Activated T-helper 17 cell treated with anti-CD3 and anti-CD28 coated beads, Interleukin-2, amount 50 U/mL, for 72 hours (primary cell): ENCODE results near the gene DNMBP. TPM values are rescaled to one million over a fixed set of nuclear protein-coding genes. Genes with fewer than 3 reads are reported as not detected.
"Not testable (repeated sequence)": the region's sequence is repeated elsewhere in the genome, so short reads cannot be mapped to it uniquely, and the experiment has no call there.

Experiments
- ATAC-seq: fragments of 150-1000 bp; cut with Tn5 transposase; replicated peaks from 2 replicates; pipeline ENCODE4 v1.10.0; 2021; ENCODE audit warnings: mild to moderate bottlenecking, moderate library complexity
- H3K27ac Mint-ChIP-seq: one replicate; pipeline ENCODE4 v1.8.0; 2022; ENCODE audit warnings: mixed read lengths
- H3K27me3 Mint-ChIP-seq: one replicate; pipeline ENCODE4 v1.8.0; 2022; ENCODE audit warnings: mixed read lengths
- H3K36me3 Mint-ChIP-seq: one replicate; pipeline ENCODE4 v1.8.0; 2022; ENCODE audit warnings: low read depth, mild to moderate bottlenecking, mixed read lengths
- H3K4me1 Mint-ChIP-seq: one replicate; pipeline ENCODE4 v1.8.0; 2022; ENCODE audit warnings: mixed read lengths
- H3K4me3 Mint-ChIP-seq: one replicate; pipeline ENCODE4 v1.8.0; 2022; ENCODE audit warnings: mild to moderate bottlenecking, mixed read lengths
- H3K9me3 Mint-ChIP-seq: one replicate; pipeline ENCODE4 v1.8.0; 2022; ENCODE audit warnings: mixed read lengths
- total RNA-seq, 2 donors: library from RNA; stranded (reverse); gene quantifications; one replicate each; pipeline ENCODE4 v1.2.3, GENCODE V29; 2022

DNMBP gene
- total RNA-seq, 2 donors from 2014 or later: 3.0 TPM

GRCh38 chr10:99850767-99851340 lies 158.9 kb downstream of the DNMBP start:
- no peak overlapping the region for H3K27ac Mint-ChIP-seq
- no peaks in the 10 kb centered on the region for H3K9me3 Mint-ChIP-seq
- H3K36me3 Mint-ChIP-seq: no peaks in the 10 kb centered on the region
- no peak overlapping the region for H3K4me3 Mint-ChIP-seq
- no peaks in the 10 kb centered on the region for H3K4me1 Mint-ChIP-seq
- no peak for ATAC-seq
- H3K27me3 Mint-ChIP-seq: no peaks in the 10 kb centered on the region

- Mint-ChIP-seq H3K4me1 (no peaks in the 10 kb centered on the region), H3K27ac (no peak overlapping the region), H3K27me3 (no peaks in the 10 kb centered on the region), H3K36me3 (no peaks in the 10 kb centered on the region), H3K9me3 (no peaks in the 10 kb centered on the region), H3K4me3 (no peak overlapping the region)
- no peak for ATAC-seq
These were observed 159.6 kb downstream of the DNMBP start for GRCh38 chr10:99850021-99850766.

GRCh38 chr10:99849536-99849935 lies 160.2 kb downstream of the DNMBP start:
- no peaks in the 10 kb centered on the region for H3K4me1 Mint-ChIP-seq
- H3K4me3 Mint-ChIP-seq: no peak overlapping the region
- ATAC-seq: no peak
- H3K27me3 Mint-ChIP-seq: no peaks in the 10 kb centered on the region
- H3K9me3 Mint-ChIP-seq: no peaks in the 10 kb centered on the region
- H3K36me3 Mint-ChIP-seq: no peaks in the 10 kb centered on the region
- no peak overlapping the region for H3K27ac Mint-ChIP-seq

GRCh38 chr10:99849057-99849456 lies 160.7 kb downstream of the DNMBP start:
- H3K4me1 Mint-ChIP-seq: no peaks in the 10 kb centered on the region
- ATAC-seq: no peak
- no peak overlapping the region for H3K27ac Mint-ChIP-seq
- no peaks in the 10 kb centered on the region for H3K36me3 Mint-ChIP-seq
- H3K27me3 Mint-ChIP-seq: no peaks in the 10 kb centered on the region
- H3K4me3 Mint-ChIP-seq: no peak overlapping the region
- no peaks in the 10 kb centered on the region for H3K9me3 Mint-ChIP-seq

GRCh38 chr10:99845837-99846382 lies 163.8 kb downstream of the DNMBP start:
- ATAC-seq: peak; percentile 93
- H3K4me3 Mint-ChIP-seq: peak overlapping the region; percentile 33

DNA sequence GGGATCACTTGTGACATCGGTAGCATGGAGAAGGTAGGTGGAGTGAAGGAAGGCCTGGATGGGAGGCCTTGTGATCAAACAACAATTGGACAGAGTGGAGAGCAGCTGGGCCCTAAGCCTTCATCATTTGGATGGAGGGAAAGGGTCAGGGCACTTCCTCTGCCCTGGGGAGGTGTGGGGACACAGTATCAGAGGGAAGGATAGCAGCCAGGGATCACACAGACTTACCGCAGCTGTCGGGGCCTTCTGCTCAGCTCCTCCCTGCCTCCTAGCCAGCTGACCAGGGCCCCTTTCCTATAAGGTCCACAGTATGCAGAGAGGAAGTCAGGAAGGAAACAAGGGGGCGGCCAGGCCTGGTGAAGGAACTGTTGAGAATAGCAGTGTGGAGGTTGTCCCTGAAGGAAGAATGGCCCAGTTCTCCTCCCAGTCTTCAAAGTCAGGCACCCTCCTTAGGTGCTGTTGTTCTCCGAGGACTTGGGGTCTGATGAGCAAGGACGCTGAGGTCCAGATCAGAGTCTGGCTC lies 165.3 kb downstream of the DNMBP start:
- no peaks in the 10 kb centered on the region for H3K9me3 Mint-ChIP-seq
- H3K4me3 Mint-ChIP-seq: no peak overlapping the region
- no peaks in the 10 kb centered on the region for H3K36me3 Mint-ChIP-seq
- H3K27me3 Mint-ChIP-seq: no peaks in the 10 kb centered on the region
- H3K27ac Mint-ChIP-seq: peak overlapping the region; percentile 44
- no peaks in the 10 kb centered on the region for H3K4me1 Mint-ChIP-seq
- ATAC-seq: no peak

More at GRCh38 chr10:99845837-99846382, 163.8 kb downstream of the DNMBP start:
- Mint-ChIP-seq H3K4me1 (no peaks in the 10 kb centered on the region), H3K9me3 (no peaks in the 10 kb centered on the region), H3K27me3 (no peaks in the 10 kb centered on the region), H3K36me3 (no peaks in the 10 kb centered on the region), H3K27ac (no peak overlapping the region)

DNA sequence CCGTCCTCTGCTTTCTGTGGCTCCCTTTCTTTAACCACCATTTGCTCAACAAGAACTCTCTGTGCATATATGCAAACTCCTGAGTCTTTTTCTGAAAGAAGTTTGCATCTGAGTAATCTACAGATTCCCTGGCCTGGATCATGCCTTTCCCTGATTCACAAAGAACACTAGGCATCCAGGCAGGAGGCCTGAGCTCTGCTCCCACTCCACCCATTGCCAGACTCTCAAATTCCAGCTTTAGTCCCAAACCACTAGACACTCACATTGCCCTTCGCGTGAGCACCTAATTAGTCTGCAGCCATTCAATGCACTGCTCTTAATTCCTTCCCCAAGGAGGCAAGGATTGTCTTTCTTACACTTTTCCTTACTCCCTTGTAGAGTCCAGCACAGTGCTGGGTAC lies 166.4 kb downstream of the DNMBP start:
- Mint-ChIP-seq H3K36me3 (no peaks in the 10 kb centered on the region), H3K4me3 (no peak overlapping the region), H3K27me3 (no peaks in the 10 kb centered on the region), H3K9me3 (no peaks in the 10 kb centered on the region), H3K27ac (no peak overlapping the region), H3K4me1 (no peaks in the 10 kb centered on the region)
- no peak for ATAC-seq

DNA sequence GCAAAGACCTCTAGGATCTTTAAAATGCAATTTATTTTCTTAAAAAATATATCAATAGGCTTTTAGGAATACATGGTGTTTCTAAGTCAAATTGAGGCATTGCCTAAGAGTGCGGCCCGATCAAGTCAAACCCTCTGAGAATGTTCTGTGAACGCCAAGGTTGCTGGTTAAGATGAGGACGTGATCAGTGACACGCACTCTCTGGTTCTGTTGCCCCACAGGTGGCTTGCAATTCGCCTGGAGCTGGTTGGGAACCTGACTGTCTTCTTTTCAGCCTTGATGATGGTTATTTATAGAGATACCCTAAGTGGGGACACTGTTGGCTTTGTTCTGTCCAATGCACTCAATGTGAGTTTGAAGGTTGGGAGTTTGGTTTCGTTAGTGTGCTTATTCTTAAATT lies 168.0 kb downstream of the DNMBP start:
- no peak overlapping the region for H3K4me3 Mint-ChIP-seq
- no peak for ATAC-seq
- no peaks in the 10 kb centered on the region for H3K27me3 Mint-ChIP-seq
- no peak overlapping the region for H3K27ac Mint-ChIP-seq
- H3K36me3 Mint-ChIP-seq: no peaks in the 10 kb centered on the region
- no peaks in the 10 kb centered on the region for H3K9me3 Mint-ChIP-seq
- no peaks in the 10 kb centered on the region for H3K4me1 Mint-ChIP-seq

GRCh38 chr10:99840859-99841258 lies 168.9 kb downstream of the DNMBP start:
- not testable (repeated sequence) for H3K4me1 Mint-ChIP-seq, ATAC-seq, H3K27ac Mint-ChIP-seq, H3K4me3 Mint-ChIP-seq, H3K27me3 Mint-ChIP-seq, H3K36me3 Mint-ChIP-seq, H3K9me3 Mint-ChIP-seq

DNA sequence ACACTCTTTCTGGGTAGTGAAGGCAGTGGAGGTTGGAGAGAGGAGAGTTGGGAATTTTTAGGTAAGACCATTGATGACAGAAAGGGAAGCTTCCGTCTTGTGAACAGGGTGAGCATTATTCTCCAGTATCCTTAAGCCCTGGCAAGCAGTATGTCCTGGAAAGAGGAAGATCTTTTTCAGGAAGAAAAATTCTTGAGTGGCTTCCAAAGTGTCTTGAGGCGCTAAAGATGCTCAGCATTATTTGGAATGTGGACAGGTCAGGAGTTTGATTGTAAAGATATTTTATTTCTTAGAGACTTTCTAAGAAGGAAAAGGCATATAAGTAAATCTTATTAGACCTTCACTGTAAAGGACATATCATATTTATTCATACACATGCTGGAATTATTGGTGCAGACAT lies 173.0 kb downstream of the DNMBP start:
- no peak for ATAC-seq
- H3K9me3 Mint-ChIP-seq: no peaks in the 10 kb centered on the region

GRCh38 chr10:99835947-99836346 lies 173.8 kb downstream of the DNMBP start:
- Mint-ChIP-seq H3K36me3 (no peaks in the 10 kb centered on the region), H3K4me3 (no peak overlapping the region)

More for the DNA sequence above, 173.0 kb downstream of the DNMBP start:
- H3K27me3 Mint-ChIP-seq: no peaks in the 10 kb centered on the region
- no peak overlapping the region for H3K27ac Mint-ChIP-seq
- peaks cover 5% of the 10 kb centered on the region for H3K4me1 Mint-ChIP-seq
- H3K36me3 Mint-ChIP-seq: no peaks in the 10 kb centered on the region
- no peak overlapping the region for H3K4me3 Mint-ChIP-seq

DNA sequence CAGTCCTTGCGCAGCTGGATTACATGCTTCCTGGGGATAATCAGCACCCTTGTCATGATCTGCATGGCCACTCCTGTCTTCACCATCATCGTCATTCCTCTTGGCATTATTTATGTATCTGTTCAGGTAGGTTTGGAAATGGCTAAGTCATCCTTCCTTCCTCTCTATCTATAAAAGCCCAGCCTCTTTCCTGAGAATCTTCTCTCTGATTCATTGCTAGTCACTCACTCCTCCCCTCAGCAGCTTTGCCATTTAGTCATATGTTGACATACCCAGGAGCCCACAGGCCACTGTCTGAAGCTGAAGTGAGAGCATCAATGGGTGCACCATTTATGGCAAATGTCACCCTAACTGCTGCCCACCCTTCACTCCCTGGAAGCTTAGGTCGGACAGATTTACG lies 175.3 kb downstream of the DNMBP start:
- peaks cover 4% of the 10 kb centered on the region for H3K9me3 Mint-ChIP-seq
- H3K36me3 Mint-ChIP-seq: no peaks in the 10 kb centered on the region
- no peaks in the 10 kb centered on the region for H3K27me3 Mint-ChIP-seq
- no peak overlapping the region for H3K4me3 Mint-ChIP-seq
- H3K27ac Mint-ChIP-seq: no peak overlapping the region
- ATAC-seq: peak; percentile 87
- peaks cover 12% of the 10 kb centered on the region for H3K4me1 Mint-ChIP-seq

More at GRCh38 chr10:99835947-99836346, 173.8 kb downstream of the DNMBP start:
- Mint-ChIP-seq H3K4me1 (peaks cover 5% of the 10 kb centered on the region), H3K27ac (no peak overlapping the region), H3K27me3 (no peaks in the 10 kb centered on the region), H3K9me3 (no peaks in the 10 kb centered on the region)
- ATAC-seq: no peak

DNA sequence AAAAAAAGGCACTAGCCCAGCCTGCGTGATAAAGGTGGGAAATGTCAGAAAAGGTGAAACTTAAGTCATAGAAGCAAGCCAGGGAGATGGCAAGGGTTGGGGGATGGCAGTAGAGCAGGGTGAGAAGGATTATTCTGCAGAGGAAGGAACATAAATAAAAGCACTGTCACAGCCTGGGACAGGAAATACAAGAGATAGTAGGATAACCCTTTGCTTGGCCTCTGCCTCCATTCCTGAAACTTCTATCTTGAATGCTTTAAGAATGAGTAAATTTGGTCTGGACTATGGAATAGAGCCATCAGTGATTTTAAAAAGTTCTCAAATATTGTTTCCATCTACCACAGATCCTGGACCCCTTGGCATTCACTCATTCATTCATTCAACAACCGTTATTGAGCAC lies 177.3 kb downstream of the DNMBP start:
- no peak overlapping the region for H3K27ac Mint-ChIP-seq
- no peaks in the 10 kb centered on the region for H3K36me3 Mint-ChIP-seq
- H3K27me3 Mint-ChIP-seq: no peaks in the 10 kb centered on the region
- no peak for ATAC-seq
- H3K4me1 Mint-ChIP-seq: peaks cover 19% of the 10 kb centered on the region
- peaks cover 10% of the 10 kb centered on the region for H3K9me3 Mint-ChIP-seq
- no peak overlapping the region for H3K4me3 Mint-ChIP-seq

GRCh38 chr10:99828464-99828863 lies 181.3 kb downstream of the DNMBP start:
- peak; percentile 53 for ATAC-seq
- Mint-ChIP-seq H3K9me3 (peaks cover 10% of the 10 kb centered on the region), H3K27ac (peak overlapping the region; percentile 6), H3K4me1 (peaks cover 14% of the 10 kb centered on the region), H3K27me3 (no peaks in the 10 kb centered on the region), H3K4me3 (no peak overlapping the region), H3K36me3 (no peaks in the 10 kb centered on the region)

- no peaks in the 10 kb centered on the region for H3K27me3 Mint-ChIP-seq
- peaks cover 14% of the 10 kb centered on the region for H3K4me1 Mint-ChIP-seq
- no peak for ATAC-seq
- peaks cover 10% of the 10 kb centered on the region for H3K9me3 Mint-ChIP-seq
- no peak overlapping the region for H3K4me3 Mint-ChIP-seq
- peak overlapping the region; percentile 6 for H3K27ac Mint-ChIP-seq
- H3K36me3 Mint-ChIP-seq: no peaks in the 10 kb centered on the region
These were observed 181.8 kb downstream of the DNMBP start for GRCh38 chr10:99827936-99828335.
